ENCODE data around the gene ATP6V1A. TPM values are rescaled to one million over a fixed set of nuclear protein-coding genes. Genes with fewer than 3 reads are reported as not detected.

The ATP6V1A gene
- total RNA-seq, 2 experiments from 2014 or later: 36.7 to 40.7 TPM

- TF ChIP-seq CTCF (IDR thresholded peaks at IDR 0.05): no peak
- POLR2A ChIA-PET: interaction anchor here (0.6 kb wide), 1 partner anchor 63 kb away, joined by 3 read pairs; no protein-coding TSS in a partner anchor
These were observed 16.3 kb upstream of the ATP6V1A start for GRCh38 chr3:113730550-113730949.

GRCh38 chr3:113731694-113732093 is 15.1 kb upstream of the ATP6V1A start:
- ChIA-PET POLR2A (interaction anchor here (1.3 kb wide), 2 partner anchors 13 to 15 kb away, joined by 3 to 5 read pairs; partner anchors contain the start of gene ATP6V1A), CTCF (interaction anchor here (1.0 kb wide), 2 partner anchors 13 to 113 kb away, joined by 3 to 4 read pairs; no protein-coding TSS in a partner anchor)
- peaks cover 30% of the 10 kb centered on the region for H3K36me3 Mint-ChIP-seq (ENCODE audit: low read depth)
- peaks cover 45% of the 10 kb centered on the region for H3K4me1 Mint-ChIP-seq (ENCODE audit: low read depth)
- intact Hi-C loops (cut with micrococcal nuclease): no loop called here
- TF ChIP-seq CTCF (IDR thresholded peaks at IDR 0.05): no peak
- H3K27me3 Mint-ChIP-seq: no peaks in the 10 kb centered on the region
- DNase-seq: no peak
- no peaks in the 10 kb centered on the region for H3K9me3 Mint-ChIP-seq
- no peak overlapping the region for H3K27ac Mint-ChIP-seq
- no peak overlapping the region for H3K4me3 Mint-ChIP-seq
- ATAC-seq: no peak

More at GRCh38 chr3:113730550-113730949, 16.3 kb upstream of the ATP6V1A start:
- CTCF ChIA-PET: interaction anchor here (0.9 to 2.0 kb wide), 3 partner anchors 11 to 114 kb away, joined by 3 to 6 read pairs (median 5); partner anchors contain the start of gene NAA50
- Mint-ChIP-seq H3K9me3 (no peaks in the 10 kb centered on the region), H3K27ac (no peak overlapping the region), H3K4me1 (ENCODE audit: low read depth) (peaks cover 44% of the 10 kb centered on the region), H3K36me3 (ENCODE audit: low read depth) (peaks cover 30% of the 10 kb centered on the region), H3K27me3 (no peaks in the 10 kb centered on the region), H3K4me3 (no peak overlapping the region)
- DNase-seq (no peak), ATAC-seq (no peak)
- intact Hi-C loops (cut with micrococcal nuclease): no loop called here

GRCh38 chr3:113736548-113737089 is 10.2 kb upstream of the ATP6V1A start:
- H3K4me1 Mint-ChIP-seq (ENCODE audit: low read depth): peaks cover 62% of the 10 kb centered on the region
- ATAC-seq: peak; percentile 87
- intact Hi-C loops (cut with micrococcal nuclease): loop anchor here (5.0 kb wide), 2 partner anchors 101 to 176 kb away; partner anchors contain the start of gene GRAMD1C

GRCh38 chr3:113741086-113741485 is 5.7 kb upstream of the ATP6V1A start:
- Mint-ChIP-seq H3K4me3 (no peak overlapping the region), H3K9me3 (no peaks in the 10 kb centered on the region), H3K36me3 (ENCODE audit: low read depth) (peaks cover 36% of the 10 kb centered on the region), H3K27me3 (no peaks in the 10 kb centered on the region), H3K4me1 (ENCODE audit: low read depth) (peaks cover 64% of the 10 kb centered on the region), H3K27ac (peak overlapping the region; percentile 9)
- no peak for TF ChIP-seq CTCF (IDR thresholded peaks at IDR 0.05)
- intact Hi-C loops (cut with micrococcal nuclease): loop anchor here (10.0 kb wide), 1 partner anchor 226 kb away; the partner anchor contains the start of gene SPICE1
- CTCF ChIA-PET: interaction anchor here (0.6 to 1.9 kb wide), 4 partner anchors 11 to 172 kb away, joined by 3 to 6 read pairs (median 4); no protein-coding TSS in a partner anchor
- POLR2A ChIA-PET: interaction anchor here (1.3 kb wide), 1 partner anchor 226 kb away, joined by 3 read pairs; the partner anchor contains the start of gene SPICE1
- no peak for ATAC-seq
- DNase-seq: no peak

More at GRCh38 chr3:113736548-113737089, 10.2 kb upstream of the ATP6V1A start:
- CTCF ChIA-PET: interaction anchor here (0.6 to 3.4 kb wide), 41 partner anchors 9 to 319 kb away, joined by 3 to 44 read pairs (median 5); partner anchors contain the start of genes ATP6V1A, CCDC191, GRAMD1C and NAA50
- POLR2A ChIA-PET: interaction anchor here (1.2 to 3.9 kb wide), 2 partner anchors 9 kb away, joined by 4 to 26 read pairs; partner anchors contain the start of genes ATP6V1A and NAA50
- Mint-ChIP-seq H3K36me3 (ENCODE audit: low read depth) (peaks cover 16% of the 10 kb centered on the region), H3K27ac (peak overlapping the region; percentile 82), H3K4me3 (no peak overlapping the region), H3K9me3 (no peaks in the 10 kb centered on the region), H3K27me3 (no peaks in the 10 kb centered on the region)
- TF ChIP-seq CTCF (IDR thresholded peaks at IDR 0.05): peak; percentile 63
- peak; percentile 8 for DNase-seq
